H1 (cell line): ENCODE data around the gene INAFM2. TPM values are rescaled to one million over a fixed set of nuclear protein-coding genes. Genes with fewer than 3 reads are reported as not detected.

Experiments
- polyA plus RNA-seq, 7 experiments: library from polyadenylated mRNA; depleted of rRNA in 3 of 7; stranded (reverse) in 5 of 7; unstranded in 2 of 7; fragments of >200 nt in 5 of 7; fragments of 200-250 nt in 2 of 7; gene quantifications; 1 replicate in 5 of 7; 2 replicates in 1 of 7; 4 replicates in 1 of 7; pipeline versions ENCODE4 v1.2.1 to v1.2.3, GENCODE V29; 2011 to 2013; ENCODE audit warnings: missing spikeins in 2 of 7, mixed read lengths in 2 of 7
- total RNA-seq: library from RNA; stranded (reverse); fragmentation: NEBNext Ultra II Directional; extraction: Animal tissue kit (Norgen Biotek cat#: 25700); gene quantifications from 2 replicates; pipeline ENCODE4 v1.2.1, GENCODE V29; 2021
- TF ChIP-seq, protein P1 (sequence below): IDR thresholded peaks from 2 replicates; pipeline ENCODE4 v1.6.1; 2012; ENCODE audit warnings: inconsistent platforms

Gene INAFM2
- total and polyA plus RNA-seq, 2 of the 8 experiments (the other 6 are each of a cell fraction or from before 2014, with no cell fraction given): 15.3 to 35.1 TPM

DNA sequence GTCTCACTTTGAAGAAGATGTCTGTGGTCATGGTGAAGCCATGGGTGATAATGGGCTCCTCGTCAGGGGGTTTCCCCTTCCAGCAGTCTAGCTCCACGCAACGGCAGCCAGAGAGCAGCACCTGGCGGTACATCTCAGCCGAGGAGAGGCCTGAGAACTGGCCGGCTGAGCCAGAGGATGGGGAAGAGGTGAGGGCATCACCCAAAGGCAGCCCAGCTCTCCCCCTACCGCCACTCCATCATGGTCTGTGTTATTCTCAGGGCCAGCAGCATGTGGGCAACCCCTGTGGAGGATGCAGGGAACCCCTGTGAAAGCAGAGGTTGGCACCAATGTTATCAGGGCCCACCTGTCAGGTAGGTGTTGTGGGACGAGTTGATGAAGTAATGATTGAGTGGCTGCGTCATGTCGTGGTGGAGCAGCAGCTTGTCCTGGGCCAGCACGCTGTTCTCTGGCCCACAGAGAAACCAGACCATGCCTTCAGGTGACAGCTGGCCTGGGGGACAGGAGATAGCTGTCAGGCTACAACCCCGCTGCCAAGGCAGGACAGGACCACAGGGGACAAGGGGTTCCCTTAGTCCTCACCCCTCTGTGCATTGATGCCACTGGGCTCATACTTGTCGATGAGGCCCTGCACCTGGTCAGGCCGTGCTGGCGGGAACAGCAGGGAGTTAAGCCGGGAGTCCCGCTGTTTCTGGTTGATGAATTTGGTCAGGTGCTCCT, 25.1 kb upstream of the INAFM2 start (continued):
- TF ChIP-seq, protein P1, sequence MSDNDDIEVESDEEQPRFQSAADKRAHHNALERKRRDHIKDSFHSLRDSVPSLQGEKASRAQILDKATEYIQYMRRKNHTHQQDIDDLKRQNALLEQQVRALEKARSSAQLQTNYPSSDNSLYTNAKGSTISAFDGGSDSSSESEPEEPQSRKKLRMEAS: no peak
